OCI-LY3 (cell line): ENCODE measurements around the gene LRP6.

ENCODE experiments used
- CTCF ChIP-seq: fragments of 200-600, 300-600 bp; sonication (generic); IDR thresholded peaks from 2 replicates; pipeline ENCODE4 v1.5.1; 2014; ENCODE audit warnings: antibody characterized with exemption, low read length, low read depth
- EZH2phosphoT487 ChIP-seq: fragments of 200-600 bp; shearing (Covaris generic); IDR thresholded peaks from 2 replicates; pipeline ENCODE4 v1.6.1; 2018; ENCODE audit warnings: antibody characterized with exemption, mixed run types, low read depth

DNA sequence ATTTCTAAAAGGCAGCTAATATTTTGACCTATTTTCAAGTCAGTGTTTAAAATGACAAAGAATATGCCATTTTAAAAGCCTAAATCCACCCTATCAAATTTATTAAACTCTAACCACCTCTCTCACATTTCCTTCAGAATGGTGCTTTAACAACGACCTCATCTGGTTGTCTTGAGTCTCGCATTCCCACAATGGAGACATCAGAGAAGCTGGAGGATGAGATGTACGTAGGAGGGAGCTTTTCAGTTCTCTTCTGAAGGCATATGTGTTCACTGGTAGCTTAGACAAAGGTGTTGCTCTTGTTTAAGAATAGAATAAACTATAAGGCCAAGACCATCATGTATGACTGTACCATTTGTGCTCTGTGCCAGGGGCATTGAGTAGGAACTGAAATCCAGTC lies 113.2 kb downstream of the LRP6 start:
- TF ChIP-seq CTCF (peak; percentile 26; the same call in 1 of the 2 replicates), EZH2phosphoT487 (no peak)
